SK-N-SH treated with all-trans-retinoic acid at 6 μM for 48 hours (cell line): Measurements from ENCODE around the gene PRSS56.

Experiments used
- CREB5 ChIP-seq: fragments of 250-450 bp; sonication (Bioruptor Pico); IDR thresholded peaks from 2 replicates; pipeline ENCODE4 v1.5.1; 2020; ENCODE audit warnings: low read depth, mild to moderate bottlenecking, moderate library complexity
- ESRRG ChIP-seq: fragments of 250-450 bp; sonication (Bioruptor Pico); IDR thresholded peaks from 2 replicates; pipeline ENCODE4 v1.6.1; 2021; ENCODE audit warnings: mild to moderate bottlenecking
- GLIS3 ChIP-seq: fragments of 250-450 bp; sonication (Bioruptor Pico); IDR thresholded peaks from 2 replicates; pipeline ENCODE4 v1.5.0; 2020; ENCODE audit warnings: mild to moderate bottlenecking, moderate library complexity
- ISL1 ChIP-seq: fragments of 250-450 bp; sonication (Bioruptor Pico); IDR thresholded peaks from 2 replicates; pipeline ENCODE4 v2.1.2; 2022; ENCODE audit warnings: mild to moderate bottlenecking, moderate library complexity
- PATZ1 ChIP-seq: fragments of 250-450 bp; sonication (Bioruptor Pico); IDR thresholded peaks from 2 replicates; pipeline ENCODE4 v1.8.0; 2020; ENCODE audit warnings: mild to moderate bottlenecking, moderate library complexity, borderline replicate concordance
- PPARA ChIP-seq: fragments of 250-450 bp; sonication (Bioruptor Pico); IDR thresholded peaks from 2 replicates; pipeline ENCODE4 v1.5.0; 2020; ENCODE audit warnings: mild to moderate bottlenecking, borderline replicate concordance
- RARB ChIP-seq: fragments of 250-450 bp; sonication (Bioruptor Pico); IDR thresholded peaks from 2 replicates; pipeline ENCODE4 v1.8.0; 2021; ENCODE audit warnings: mild to moderate bottlenecking, moderate library complexity
- SNAI2 ChIP-seq: fragments of 250-450 bp; sonication (Bioruptor Pico); IDR thresholded peaks from 2 replicates; pipeline ENCODE4 v1.5.0; 2020; ENCODE audit warnings: mild to moderate bottlenecking, moderate library complexity
- TOX ChIP-seq: fragments of 250-450 bp; sonication (Bioruptor Pico); IDR thresholded peaks from 2 replicates; pipeline ENCODE4 v1.8.0; 2021; ENCODE audit warnings: mild to moderate bottlenecking, moderate library complexity, borderline replicate concordance
- TSHZ2 ChIP-seq: fragments of 250-450 bp; sonication (Bioruptor Pico); IDR thresholded peaks from 2 replicates; pipeline ENCODE4 v1.5.0; 2020; ENCODE audit warnings: mild to moderate bottlenecking, moderate library complexity
- ZFP3 ChIP-seq: fragments of 250-450 bp; sonication (Bioruptor Pico); IDR thresholded peaks from 2 replicates; pipeline ENCODE4 v1.5.0; 2020; ENCODE audit warnings: mild to moderate bottlenecking, moderate library complexity
- ZFP30 ChIP-seq: fragments of 450-650 bp; formaldehyde crosslinking; IDR thresholded peaks from 2 replicates; pipeline ENCODE4 v1.5.0; 2022; ENCODE audit warnings: mild to moderate bottlenecking, moderate library complexity

- TF ChIP-seq CREB5 (CRISPR knock-in tag) (no peak), PATZ1 (CRISPR knock-in tag) (no peak), ESRRG (CRISPR knock-in tag) (no peak), GLIS3 (CRISPR knock-in tag) (no peak), ZFP3 (CRISPR knock-in tag) (no peak), RARB (CRISPR knock-in tag) (no peak), TSHZ2 (CRISPR knock-in tag) (no peak), ISL1 (CRISPR knock-in tag) (no peak), SNAI2 (no peak), PPARA (CRISPR knock-in tag) (no peak), ZFP30 (CRISPR knock-in tag) (no peak), TOX (CRISPR knock-in tag) (no peak)
Measured at GRCh38 chr2:232515639-232516038, 4.5 kb upstream of the PRSS56 start.
